ENCODE results near the gene CUX1.

- TF ChIP-seq GATA3 (IDR thresholded peaks at IDR 0.05; ENCODE audit: low read depth, low read length) = no peak
- no peak for TF ChIP-seq GATA2 (IDR thresholded peaks at IDR 0.05; ENCODE audit: low read depth, low read length)
Measured at GRCh38 chr7:102227371-102227770, 409.9 kb downstream of the CUX1 start.

Data from SH-SY5Y (cell line).